Panc1 (cell line): Measurements from ENCODE around the gene ARHGEF17.
A peak's percentile ranks its signal among the peaks of the same experiment; 100 is the strongest.

Source experiments
- POLR2AphosphoS5 ChIP-seq: IDR thresholded peaks from 2 replicates; pipeline ENCODE4 v1.6.1; 2012; ENCODE audit warnings: mild to moderate bottlenecking, low read depth, low read length, moderate library complexity
- TCF7L2 ChIP-seq: IDR thresholded peaks from 2 replicates; pipeline ENCODE4 v1.6.1; 2011; ENCODE audit warnings: mild to moderate bottlenecking, low read depth, low read length, inconsistent platforms
- TF ChIP-seq, protein P1 (sequence below): fragments of 450-650 bp; IDR thresholded peaks from 2 replicates; pipeline ENCODE4 v1.5.1; 2017; ENCODE audit warnings: mild to moderate bottlenecking

GRCh38 chr11:73402834-73403185 lies 94.7 kb downstream of the ARHGEF17 start:
- TF ChIP-seq, protein P1, sequence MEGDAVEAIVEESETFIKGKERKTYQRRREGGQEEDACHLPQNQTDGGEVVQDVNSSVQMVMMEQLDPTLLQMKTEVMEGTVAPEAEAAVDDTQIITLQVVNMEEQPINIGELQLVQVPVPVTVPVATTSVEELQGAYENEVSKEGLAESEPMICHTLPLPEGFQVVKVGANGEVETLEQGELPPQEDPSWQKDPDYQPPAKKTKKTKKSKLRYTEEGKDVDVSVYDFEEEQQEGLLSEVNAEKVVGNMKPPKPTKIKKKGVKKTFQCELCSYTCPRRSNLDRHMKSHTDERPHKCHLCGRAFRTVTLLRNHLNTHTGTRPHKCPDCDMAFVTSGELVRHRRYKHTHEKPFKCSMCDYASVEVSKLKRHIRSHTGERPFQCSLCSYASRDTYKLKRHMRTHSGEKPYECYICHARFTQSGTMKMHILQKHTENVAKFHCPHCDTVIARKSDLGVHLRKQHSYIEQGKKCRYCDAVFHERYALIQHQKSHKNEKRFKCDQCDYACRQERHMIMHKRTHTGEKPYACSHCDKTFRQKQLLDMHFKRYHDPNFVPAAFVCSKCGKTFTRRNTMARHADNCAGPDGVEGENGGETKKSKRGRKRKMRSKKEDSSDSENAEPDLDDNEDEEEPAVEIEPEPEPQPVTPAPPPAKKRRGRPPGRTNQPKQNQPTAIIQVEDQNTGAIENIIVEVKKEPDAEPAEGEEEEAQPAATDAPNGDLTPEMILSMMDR, result peak; percentile 56; the same call in 1 of the 2 replicates
- no peak for TF ChIP-seq POLR2AphosphoS5
- no peak for TF ChIP-seq TCF7L2
